Mesothelial cell of epicardium (in vitro differentiated cells): ENCODE data around the gene SLC44A1. TPM values are rescaled to one million over a fixed set of nuclear protein-coding genes. Genes with fewer than 3 reads are reported as not detected.

Experiments used
- DNase-seq, 2 experiments: peaks; one replicate each; pipeline ENCODE4 v3.0.0; 2021; ENCODE audit warnings: low spot score in 2 of 2; ENCODE audit not compliant: unreplicated experiment in 2 of 2
- H3K27ac Mint-ChIP-seq: 2 replicates; pipeline ENCODE4 v1.8.0; 2021; ENCODE audit warnings: mixed read lengths
- H3K27me3 Mint-ChIP-seq: 2 replicates; pipeline ENCODE4 v1.8.0; 2021; ENCODE audit warnings: low read depth, mixed read lengths
- H3K36me3 Mint-ChIP-seq: 2 replicates; pipeline ENCODE4 v1.8.0; 2021; ENCODE audit warnings: mixed read lengths
- H3K4me1 Mint-ChIP-seq: 2 replicates; pipeline ENCODE4 v1.8.0; 2021; ENCODE audit warnings: mixed read lengths
- H3K4me3 Mint-ChIP-seq: 2 replicates; pipeline ENCODE4 v1.8.0; 2021; ENCODE audit warnings: mild to moderate bottlenecking, moderate library complexity, mixed read lengths
- H3K9me3 Mint-ChIP-seq: 2 replicates; pipeline ENCODE4 v1.8.0; 2021; ENCODE audit warnings: mixed read lengths
- CTCF ChIP-seq: fragments of 200-600 bp; sonication (generic); IDR thresholded peaks from one replicate; pipeline ENCODE4 v1.5.0; 2021; ENCODE audit warnings: antibody characterized with exemption; ENCODE audit not compliant: unreplicated experiment
- total RNA-seq: library from RNA; stranded (reverse); gene quantifications from 3 replicates; pipeline ENCODE4 v1.2.1, GENCODE V29; 2021

SLC44A1 gene
- total RNA-seq, 1 donor from 2014 or later: 49.0 TPM

DNA sequence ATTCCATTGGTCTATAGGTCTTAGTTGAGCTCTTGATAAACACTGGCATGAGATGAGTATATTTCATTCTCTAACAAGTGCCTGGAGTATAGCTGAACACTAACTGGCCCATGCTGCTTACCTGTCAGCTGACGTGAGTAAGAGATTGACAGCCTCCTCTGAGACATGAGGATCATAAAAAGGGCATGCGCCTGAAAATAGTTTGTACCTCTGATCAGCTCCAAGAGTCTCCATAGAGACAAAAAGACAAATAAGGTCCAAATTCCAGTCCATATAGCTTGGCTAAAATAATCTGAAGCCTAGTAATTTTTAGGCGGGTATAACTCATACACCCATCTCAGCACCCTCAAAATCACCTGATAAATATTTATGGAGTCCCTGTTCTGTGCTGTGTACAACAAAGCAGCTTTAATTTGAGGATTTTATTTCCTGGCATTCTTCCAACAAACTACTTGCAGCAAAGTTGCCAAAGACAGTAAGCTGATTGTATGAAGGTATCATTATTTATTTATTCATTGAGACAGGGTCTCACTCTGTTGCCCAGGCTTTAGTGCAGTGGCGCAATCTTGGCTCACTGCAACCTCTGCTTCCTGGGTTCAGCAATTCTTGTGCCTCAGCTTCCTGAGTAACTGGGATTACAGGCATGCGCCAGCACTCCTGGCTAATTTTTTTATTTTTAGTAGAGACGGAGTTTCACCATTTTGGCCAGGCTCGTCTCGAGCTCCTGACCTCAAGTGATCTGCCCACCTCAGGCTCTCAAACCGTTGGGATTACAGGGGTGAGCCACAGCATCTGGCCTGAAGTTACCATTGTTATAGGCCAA, 187.2 kb downstream of the SLC44A1 start:
- TF ChIP-seq CTCF: no peak
- H3K4me3 Mint-ChIP-seq: no peak overlapping the region
- no peaks in the 10 kb centered on the region for H3K27me3 Mint-ChIP-seq
- H3K9me3 Mint-ChIP-seq: peaks cover 6% of the 10 kb centered on the region
- peaks cover 4% of the 10 kb centered on the region for H3K4me1 Mint-ChIP-seq
- no peaks in the 10 kb centered on the region for H3K36me3 Mint-ChIP-seq
- no peak overlapping the region for H3K27ac Mint-ChIP-seq
- no peak for DNase-seq

- no peaks in the 10 kb centered on the region for H3K27me3 Mint-ChIP-seq
- H3K36me3 Mint-ChIP-seq: no peaks in the 10 kb centered on the region
- no peak for DNase-seq
- peaks cover 4% of the 10 kb centered on the region for H3K4me1 Mint-ChIP-seq
- no peak for TF ChIP-seq CTCF
- H3K27ac Mint-ChIP-seq: no peak overlapping the region
- H3K4me3 Mint-ChIP-seq: no peak overlapping the region
- H3K9me3 Mint-ChIP-seq: peaks cover 6% of the 10 kb centered on the region
Measured at GRCh38 chr9:105432247-105432842, 187.9 kb downstream of the SLC44A1 start.

GRCh38 chr9:105435453-105435852, 191.0 kb downstream of the SLC44A1 start:
- no peak for DNase-seq
- H3K27ac Mint-ChIP-seq: no peak overlapping the region
- H3K9me3 Mint-ChIP-seq: peaks cover 6% of the 10 kb centered on the region
- peaks cover 13% of the 10 kb centered on the region for H3K4me1 Mint-ChIP-seq
- H3K4me3 Mint-ChIP-seq: no peak overlapping the region
- H3K27me3 Mint-ChIP-seq: no peaks in the 10 kb centered on the region
- H3K36me3 Mint-ChIP-seq: no peaks in the 10 kb centered on the region
- no peak for TF ChIP-seq CTCF

- no peaks in the 10 kb centered on the region for H3K27me3 Mint-ChIP-seq
- no peak for TF ChIP-seq CTCF
- peaks cover 14% of the 10 kb centered on the region for H3K4me1 Mint-ChIP-seq
- no peak overlapping the region for H3K4me3 Mint-ChIP-seq
- H3K27ac Mint-ChIP-seq: no peak overlapping the region
- no peaks in the 10 kb centered on the region for H3K36me3 Mint-ChIP-seq
- no peak for DNase-seq
- H3K9me3 Mint-ChIP-seq: peaks cover 6% of the 10 kb centered on the region
Measured at GRCh38 chr9:105436783-105437182, 192.3 kb downstream of the SLC44A1 start.

GRCh38 chr9:105437704-105438103, 193.3 kb downstream of the SLC44A1 start:
- H3K9me3 Mint-ChIP-seq: peaks cover 6% of the 10 kb centered on the region
- H3K27me3 Mint-ChIP-seq: no peaks in the 10 kb centered on the region
- no peaks in the 10 kb centered on the region for H3K36me3 Mint-ChIP-seq
- H3K4me3 Mint-ChIP-seq: no peak overlapping the region
- H3K4me1 Mint-ChIP-seq: peaks cover 11% of the 10 kb centered on the region
- no peak overlapping the region for H3K27ac Mint-ChIP-seq
- no peak for TF ChIP-seq CTCF
- DNase-seq: no peak
